Stimulated activated CD4-positive, alpha-beta T cell treated with anti-CD3 and anti-CD28 coated beads, Interleukin-15, amount 100 ng/mL, for 24 hours (primary cell): ENCODE data around the gene CGNL1.

ENCODE experiments used
- DNase-seq: peaks from one replicate; pipeline ENCODE4 v3.0.0-alpha.2; 2020

The CGNL1 gene

DNA sequence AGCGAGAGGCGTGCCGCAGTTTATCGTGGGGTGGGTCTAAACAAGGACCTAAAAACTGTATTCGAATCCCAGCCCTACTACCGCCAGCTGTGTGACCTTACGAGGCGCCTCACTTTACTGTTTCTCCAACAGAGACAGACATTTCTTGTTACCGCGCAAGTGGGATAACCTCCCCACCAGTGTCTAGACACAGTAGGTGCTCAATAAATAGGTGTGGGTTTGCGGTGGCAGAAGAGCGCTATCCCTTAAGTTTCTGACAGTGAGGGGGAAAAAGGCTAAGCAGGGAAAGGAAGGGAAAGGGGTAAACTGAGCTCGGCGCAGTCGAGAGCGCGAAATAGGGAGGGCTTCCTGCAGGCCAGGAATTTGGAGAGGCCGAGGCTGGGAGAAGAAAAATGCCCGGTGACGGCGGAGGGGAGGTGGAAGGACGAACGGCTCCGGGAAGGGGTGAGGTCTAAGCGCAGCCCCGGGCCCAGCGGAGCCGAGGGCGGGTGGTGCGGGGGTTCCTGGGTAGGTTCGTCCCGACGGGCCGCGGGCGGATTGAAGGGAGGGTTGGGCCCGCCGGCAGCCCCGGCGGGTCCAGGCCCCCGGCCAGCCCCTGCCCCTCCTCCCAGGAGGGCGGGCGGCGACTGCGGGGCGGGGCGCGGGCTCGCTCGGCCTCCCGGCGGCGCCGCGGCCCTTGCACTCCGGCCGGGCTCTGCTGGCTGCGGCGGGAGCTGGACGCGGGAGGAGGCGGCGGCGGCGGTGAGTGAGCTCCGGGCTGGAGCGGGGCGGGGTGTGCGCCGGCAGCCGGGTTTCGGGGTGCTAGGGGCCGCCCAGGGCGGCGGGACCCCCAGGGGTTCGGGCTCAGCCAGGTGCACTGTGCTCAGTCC, at the start of gene CGNL1:
Gene CGNL1 (plus strand): TSS at position 679 of the 869 bp plus-strand sequence. CDS start 61,495 bp downstream, outside the sequence.
- DNase-seq = peak; percentile 2

DNA sequence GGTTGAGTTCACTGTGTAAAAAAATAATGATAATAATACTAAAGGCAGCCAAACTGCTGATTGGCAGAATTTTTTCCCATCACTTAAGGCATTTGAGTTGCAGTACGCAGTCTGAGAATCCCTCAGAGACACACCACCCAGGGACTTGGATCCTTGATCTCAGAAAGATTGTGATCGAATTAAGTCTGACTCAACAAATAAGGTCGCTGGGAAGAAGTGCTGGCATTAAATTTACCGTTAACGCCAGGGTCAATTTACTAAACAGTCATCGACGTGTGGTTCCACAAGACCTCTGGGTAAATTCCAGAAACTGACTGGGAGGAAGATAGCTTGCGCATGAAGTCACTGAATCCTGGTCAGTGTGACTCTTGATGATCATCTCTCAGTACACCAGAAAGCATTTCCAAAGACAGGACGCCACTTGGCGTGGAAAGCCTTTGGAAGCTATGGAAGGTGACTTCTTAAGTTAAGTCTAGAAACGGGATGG, 48.3 kb upstream of the CGNL1 start:
- no peak for DNase-seq

GRCh38 chr15:57328479-57328878, 47.8 kb upstream of the CGNL1 start:
- DNase-seq = no peak

GRCh38 chr15:57328897-57329296, 47.4 kb upstream of the CGNL1 start:
- DNase-seq = no peak

GRCh38 chr15:57329582-57330367, 46.5 kb upstream of the CGNL1 start:
- no peak for DNase-seq

GRCh38 chr15:57330619-57331340, 45.5 kb upstream of the CGNL1 start:
- DNase-seq = no peak

- no peak for DNase-seq
Observed at GRCh38 chr15:57332326-57332725, 44.0 kb upstream of the CGNL1 start.

GRCh38 chr15:57333487-57333886, 42.8 kb upstream of the CGNL1 start:
- no peak for DNase-seq

GRCh38 chr15:57334257-57334656, 42.0 kb upstream of the CGNL1 start:
- DNase-seq = no peak

DNA sequence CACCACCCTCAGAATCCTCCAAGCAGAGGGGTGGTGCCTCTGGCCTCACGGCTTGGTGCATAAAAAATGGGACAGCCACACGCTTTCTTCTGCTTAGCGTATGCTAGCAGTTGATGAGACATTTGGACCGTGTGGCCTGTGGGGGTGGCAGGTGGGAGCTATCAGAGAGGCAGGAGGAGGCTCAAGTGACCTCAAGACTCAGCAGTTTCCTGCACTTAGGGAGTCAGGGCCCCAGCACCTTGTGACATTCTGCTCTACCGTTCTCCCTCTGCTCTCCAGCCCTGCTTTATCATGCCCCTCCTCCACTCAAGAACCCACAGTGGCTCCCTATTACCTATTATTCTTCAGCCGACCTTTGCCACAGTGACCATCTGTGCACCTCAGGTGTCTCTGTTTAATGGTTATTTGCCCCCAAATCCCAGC, 41.0 kb upstream of the CGNL1 start:
- DNase-seq = no peak

DNA sequence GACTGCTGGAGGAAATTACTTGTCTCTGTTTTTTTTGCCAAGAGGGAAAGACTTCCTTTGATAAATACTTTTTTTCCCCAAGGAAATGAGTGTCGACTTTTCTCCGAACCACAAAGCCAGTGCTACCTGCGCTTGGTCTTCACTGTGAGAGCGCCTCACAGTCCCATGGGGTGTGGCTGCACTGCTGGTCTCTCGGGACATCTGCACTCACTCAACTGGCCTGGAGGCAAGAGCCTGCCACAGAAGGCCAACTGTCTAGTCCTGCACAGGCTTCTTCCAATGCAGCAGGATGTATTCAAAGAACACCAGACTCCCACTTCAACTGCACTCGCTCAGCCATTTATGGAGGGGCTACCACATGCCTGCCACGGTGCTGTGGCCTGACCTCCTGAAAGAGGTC, 40.6 kb upstream of the CGNL1 start:
- no peak for DNase-seq

DNA sequence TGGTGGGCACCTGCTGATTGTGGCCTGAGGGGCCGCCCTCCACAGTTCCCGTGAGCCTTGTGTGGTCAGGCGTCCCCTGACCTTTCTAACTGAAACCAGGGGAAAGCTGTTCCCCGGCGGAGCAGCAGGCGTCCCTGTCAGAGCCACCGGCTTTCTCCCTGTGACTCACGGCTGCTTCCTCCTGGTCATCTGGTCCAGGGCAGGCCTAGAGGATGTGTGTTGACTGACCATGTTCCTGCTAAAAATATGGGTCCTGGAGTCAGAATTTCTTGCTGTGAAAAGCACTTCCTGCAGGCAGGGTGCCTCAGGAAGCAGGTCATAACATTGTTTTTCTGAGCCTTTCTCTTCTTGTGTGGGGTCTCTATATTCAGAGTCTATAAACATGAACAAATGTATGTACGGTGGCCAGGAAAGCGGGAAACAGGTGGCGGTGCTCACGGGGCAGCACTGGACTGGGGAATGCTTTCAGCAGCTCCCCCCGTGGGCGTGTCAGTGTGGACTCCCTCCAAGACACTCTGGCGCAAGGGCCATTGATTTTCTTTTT, 38.4 kb upstream of the CGNL1 start:
- no peak for DNase-seq

- DNase-seq = no peak
Observed at GRCh38 chr15:57339321-57339720, 37.0 kb upstream of the CGNL1 start.

DNA sequence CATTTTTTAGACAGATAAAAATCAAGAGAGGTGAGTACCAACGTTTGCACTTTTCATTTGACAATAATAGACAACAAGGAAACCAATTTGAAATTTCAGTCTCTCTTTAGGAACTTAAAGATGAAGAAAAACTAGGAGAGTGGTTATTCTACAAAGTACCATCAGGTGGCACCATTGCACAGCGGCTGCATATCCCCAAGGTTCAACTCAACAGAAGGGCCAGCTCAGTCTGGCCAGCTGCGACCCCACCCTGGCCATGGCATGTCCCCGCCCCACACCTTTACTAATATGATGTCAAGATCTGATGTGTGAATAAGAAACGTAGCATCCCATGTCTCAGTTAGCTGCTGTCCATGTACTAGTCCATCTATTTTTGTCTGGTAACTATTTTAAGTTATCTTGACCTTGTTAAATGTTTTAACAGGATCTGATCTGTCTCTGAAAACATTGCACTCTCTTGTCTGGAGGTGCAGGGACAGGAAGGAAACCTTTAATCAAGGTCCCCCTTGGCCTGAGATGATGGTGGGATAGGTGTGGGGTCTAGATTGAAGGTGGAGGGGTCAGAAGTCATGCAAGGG, 35.5 kb upstream of the CGNL1 start:
- peak; percentile 48 for DNase-seq

GRCh38 chr15:57343048-57343447, 33.3 kb upstream of the CGNL1 start:
- no peak for DNase-seq

DNA sequence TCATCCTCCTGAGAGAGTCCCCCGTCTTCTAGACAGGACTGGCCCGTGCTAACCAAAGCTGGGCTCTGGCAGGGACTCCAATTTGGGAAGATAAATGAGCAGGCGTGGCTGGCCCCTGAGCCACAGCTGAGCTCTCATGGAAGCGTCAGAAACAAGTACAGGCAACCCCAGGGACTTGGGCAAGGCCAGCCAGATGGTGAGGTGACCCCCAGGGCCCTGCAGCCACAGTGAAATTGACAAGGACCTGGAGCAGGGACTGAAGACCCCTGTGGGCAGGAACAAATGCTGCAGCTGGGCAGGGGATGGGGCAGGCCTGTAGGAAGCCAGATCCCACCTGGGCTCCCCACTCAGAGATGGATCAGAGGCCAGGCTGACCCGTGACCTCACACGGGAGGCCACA, 32.8 kb upstream of the CGNL1 start:
- no peak for DNase-seq

DNA sequence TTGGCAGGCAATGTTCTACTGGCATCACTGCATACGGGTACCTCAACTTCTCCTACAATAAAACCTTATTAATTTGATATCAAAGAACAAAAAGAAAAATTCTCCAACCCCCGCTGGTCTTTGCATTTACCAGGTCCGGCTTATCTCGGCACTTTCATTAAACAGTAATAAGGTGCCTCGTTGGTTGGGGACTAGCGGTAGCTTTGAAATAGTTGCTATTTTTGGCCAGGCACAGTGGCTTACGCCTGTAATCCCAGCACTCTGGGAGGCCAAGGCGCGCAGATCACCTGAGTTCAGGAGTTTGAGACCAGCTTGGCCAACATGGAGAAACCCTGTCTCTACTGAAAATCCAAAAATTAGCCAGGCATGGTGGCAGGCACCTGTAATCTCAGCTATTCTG, 32.0 kb upstream of the CGNL1 start:
- no peak for DNase-seq

GRCh38 chr15:57345584-57345983, 30.7 kb upstream of the CGNL1 start:
- DNase-seq = no peak

DNA sequence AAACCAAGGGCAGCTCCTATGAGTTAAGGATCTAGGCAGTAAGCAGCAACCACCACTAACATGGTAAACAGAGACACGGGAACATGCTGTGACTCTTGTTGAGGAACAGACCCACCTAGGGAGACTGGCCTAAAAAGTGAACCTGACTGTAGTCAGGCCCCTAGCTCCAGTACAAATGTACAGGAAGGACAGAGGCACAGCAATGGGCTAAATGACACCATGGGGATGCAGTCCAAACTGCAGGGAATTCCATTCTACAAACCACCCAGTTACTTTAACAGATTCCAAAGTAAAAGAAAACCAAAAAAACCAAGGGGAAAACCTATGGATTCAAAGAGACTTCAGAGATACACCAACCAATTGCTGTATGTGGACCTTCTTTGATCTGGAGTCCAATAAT, 28.2 kb upstream of the CGNL1 start:
- DNase-seq = no peak

GRCh38 chr15:57352535-57353316, 23.6 kb upstream of the CGNL1 start:
- no peak for DNase-seq

DNA sequence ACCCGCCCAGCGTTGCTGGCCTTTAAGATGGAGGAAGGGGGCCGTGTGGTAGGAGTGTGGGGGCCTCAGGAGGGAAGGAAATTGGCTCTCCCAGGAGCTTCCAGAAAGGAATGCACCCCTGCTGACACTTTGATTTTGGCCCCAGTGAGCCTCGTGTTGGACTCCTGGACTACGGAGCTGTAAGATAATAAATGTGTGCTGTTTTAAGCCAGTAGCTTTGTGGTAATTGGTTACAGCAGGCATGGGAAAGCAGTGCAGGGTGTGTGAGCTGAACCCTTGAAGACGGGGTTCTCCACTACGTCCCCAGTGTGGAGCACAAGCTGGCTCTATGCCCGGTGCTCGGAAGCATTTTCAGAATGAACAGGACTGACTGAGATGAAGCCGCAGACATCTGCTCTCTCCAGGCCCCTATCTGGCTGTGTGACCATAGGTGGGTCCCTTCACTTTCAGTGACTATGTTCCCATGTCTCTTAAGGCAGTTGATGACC, 22.9 kb upstream of the CGNL1 start:
- no peak for DNase-seq
